Activated T-cell treated with anti-CD3 and anti-CD28 coated beads, Interleukin-2, amount 50 U/mL, for 1 hour (primary cell): Measurements from ENCODE around the gene CARD11.

Source experiments
- DNase-seq: peaks from one replicate; pipeline ENCODE4 v3.0.0-alpha.2; 2020

CARD11 gene

GRCh38 chr7:2937701-2938513 lies 105.8 kb downstream of the CARD11 start:
- no peak for DNase-seq

- no peak for DNase-seq
Measured at GRCh38 chr7:2936891-2937580, 106.6 kb downstream of the CARD11 start.

GRCh38 chr7:2936301-2936700 lies 107.4 kb downstream of the CARD11 start:
- no peak for DNase-seq

- no peak for DNase-seq
Measured at GRCh38 chr7:2934984-2935740, 108.5 kb downstream of the CARD11 start.

GRCh38 chr7:2934211-2934731 lies 109.4 kb downstream of the CARD11 start:
- DNase-seq, result no peak

GRCh38 chr7:2932402-2933251 lies 111.0 kb downstream of the CARD11 start:
- DNase-seq, result no peak

- DNase-seq, result no peak
Measured at GRCh38 chr7:2931034-2931415, 112.6 kb downstream of the CARD11 start.

- no peak for DNase-seq
Measured at GRCh38 chr7:2930310-2931033, 113.2 kb downstream of the CARD11 start.

- no peak for DNase-seq
Measured at GRCh38 chr7:2929321-2930201, 114.1 kb downstream of the CARD11 start.

GRCh38 chr7:2928613-2929311 lies 114.9 kb downstream of the CARD11 start:
- DNase-seq, result no peak

GRCh38 chr7:2928256-2928612 lies 115.4 kb downstream of the CARD11 start:
- no peak for DNase-seq

GRCh38 chr7:2927592-2927991 lies 116.1 kb downstream of the CARD11 start:
- DNase-seq, result no peak

- DNase-seq, result no peak
Measured at GRCh38 chr7:2926896-2927405, 116.7 kb downstream of the CARD11 start.

- no peak for DNase-seq
Measured at GRCh38 chr7:2926120-2926895, 117.4 kb downstream of the CARD11 start.

- no peak for DNase-seq
Measured at GRCh38 chr7:2924866-2925840, 118.5 kb downstream of the CARD11 start.

- DNase-seq, result no peak
Measured at GRCh38 chr7:2923886-2924574, 119.6 kb downstream of the CARD11 start.

- DNase-seq, result no peak
Measured at GRCh38 chr7:2923291-2923781, 120.3 kb downstream of the CARD11 start.
